IMR-90 (cell line): Measurements from ENCODE around the gene API5. TPM values are rescaled to one million over a fixed set of nuclear protein-coding genes. Genes with fewer than 3 reads are reported as not detected.

ENCODE experiments used
- ATAC-seq: fragments of 200-7000 bp; cut with Tn5 transposase; 2 replicates; pipeline ENCODE4 v1.9.1; 2020; ENCODE audit warnings: low read depth, mild to moderate bottlenecking, moderate library complexity
- BruUV-seq: library from RNA; stranded (reverse); fragments of 400-500 nt; replicated peaks from 2 replicates; lab custom pipeline; 2021; lab: Mats Ljungman, UMichigan
- CTCF ChIA-PET: fragments of 300-600 bp; formaldehyde crosslinking; extraction: SDS; loops from one replicate; lab custom pipeline; 2021; ENCODE audit warnings: antibody characterized with exemption; lab: Yijun Ruan, JAX
- POLR2A ChIA-PET: fragments of 300-600 bp; sonication (Branson Sonifier 250); formaldehyde crosslinking; loops from one replicate; lab custom pipeline; 2022; ENCODE audit warnings: antibody characterized with exemption; ENCODE audit not compliant: unreplicated experiment; lab: Charles Lee
- DNase-seq: peaks from one replicate; pipeline ENCODE4 v3.0.0; 2013
- H2AFZ ChIP-seq: replicated peaks from 2 replicates; pipeline ENCODE3; 2013; ENCODE audit warnings: low read length, mild to moderate bottlenecking; ENCODE audit not compliant: poor library complexity
- H2AK5ac ChIP-seq: 2 replicates; pipeline ENCODE4 v1.6.1; 2013; ENCODE audit warnings: low read depth, low read length, inconsistent platforms
- H2AK9ac ChIP-seq: replicated peaks from 2 replicates; pipeline ENCODE3; 2013; ENCODE audit warnings: mild to moderate bottlenecking, low read depth, low read length, moderate library complexity; ENCODE audit not compliant: poor library complexity
- H2BK120ac ChIP-seq: 2 replicates; pipeline ENCODE4 v1.6.1; 2013; ENCODE audit warnings: low read depth, low read length, inconsistent platforms
- H2BK15ac ChIP-seq: 3 replicates; pipeline ENCODE4 v1.6.1; 2013; ENCODE audit warnings: low read depth, low read length, inconsistent platforms
- H2BK20ac ChIP-seq: 2 replicates; pipeline ENCODE4 v1.6.1; 2013; ENCODE audit warnings: low read depth, mild to moderate bottlenecking, inconsistent platforms, low read length, moderate library complexity
- H2BK5ac ChIP-seq: 2 replicates; pipeline ENCODE4 v1.6.1; 2013; ENCODE audit warnings: mild to moderate bottlenecking, low read depth, low read length, inconsistent platforms; ENCODE audit not compliant: poor library complexity, severe bottlenecking
- H3K14ac ChIP-seq: replicated peaks from 2 replicates; pipeline ENCODE4 v1.6.1; 2013; ENCODE audit warnings: low read depth, low read length, inconsistent platforms
- H3K18ac ChIP-seq: 2 replicates; pipeline ENCODE4 v1.6.1; 2013; ENCODE audit warnings: low read depth, low read length, control low read depth
- H3K23ac ChIP-seq: 2 replicates; pipeline ENCODE4 v1.6.1; 2013; ENCODE audit warnings: low read depth, low read length, inconsistent platforms
- H3K27ac ChIP-seq: 2 replicates; pipeline ENCODE4 v1.5.1; 2013; ENCODE audit warnings: mild to moderate bottlenecking, control low read depth, low read length; ENCODE audit not compliant: insufficient read depth
- H3K27me3 ChIP-seq: 2 replicates; pipeline ENCODE4 v1.6.1; 2013; ENCODE audit warnings: low read length; ENCODE audit not compliant: control insufficient read depth, insufficient read depth
- H3K36me3 ChIP-seq: 2 replicates; pipeline ENCODE4 v1.6.1; 2013; ENCODE audit warnings: low read length, mixed read lengths; ENCODE audit not compliant: control insufficient read depth, insufficient read depth
- H3K4ac ChIP-seq: 2 replicates; pipeline ENCODE4 v1.6.1; 2013; ENCODE audit warnings: low read depth, low read length, inconsistent platforms
- H3K4me1 ChIP-seq: 2 replicates; pipeline ENCODE4 v1.6.1; 2013; ENCODE audit warnings: low read length, mixed read lengths; ENCODE audit not compliant: control insufficient read depth, insufficient read depth
- H3K4me2 ChIP-seq: 2 replicates; pipeline ENCODE4 v1.6.1; 2013; ENCODE audit warnings: low read depth, mild to moderate bottlenecking, control low read depth, low read length, moderate library complexity
- H3K4me3 ChIP-seq: 2 replicates; pipeline ENCODE4 v1.5.1; 2013; ENCODE audit warnings: low read depth, mild to moderate bottlenecking, control low read depth, low read length, moderate library complexity; ENCODE audit not compliant: insufficient read depth
- H3K56ac ChIP-seq: 2 replicates; pipeline ENCODE4 v1.6.1; 2013; ENCODE audit warnings: low read length, inconsistent platforms; ENCODE audit not compliant: insufficient read depth; ENCODE audit errors: extremely low read depth
- H3K79me1 ChIP-seq, 2 experiments: 2 replicates each; pipeline ENCODE4 v1.6.1; 2013; ENCODE audit warnings: low read length in 2 of 2, inconsistent platforms in 1 of 2, low read depth in 1 of 2
- H3K9ac ChIP-seq: 2 replicates; pipeline ENCODE4 v1.6.1; 2013; ENCODE audit warnings: low read depth, low read length, control low read depth
- H3K9me1 ChIP-seq: 2 replicates; pipeline ENCODE4 v1.6.1; 2013; ENCODE audit warnings: low read length, inconsistent platforms; ENCODE audit not compliant: insufficient read depth
- H3K9me3 ChIP-seq: 2 replicates; pipeline ENCODE4 v1.6.1; 2013; ENCODE audit warnings: low read length; ENCODE audit not compliant: control insufficient read depth, insufficient read depth
- H4K20me1 ChIP-seq: 2 replicates; pipeline ENCODE4 v1.6.1; 2013; ENCODE audit warnings: low read length, inconsistent platforms; ENCODE audit not compliant: insufficient read depth
- H4K5ac ChIP-seq: 2 replicates; pipeline ENCODE4 v1.6.1; 2013; ENCODE audit warnings: mild to moderate bottlenecking, low read depth, low read length, control low read depth
- H4K8ac ChIP-seq, 2 experiments: 2 replicates each; pipeline ENCODE4 v1.6.1; 2013; ENCODE audit warnings: low read depth in 2 of 2, low read length in 2 of 2, control low read depth in 1 of 2, inconsistent platforms in 1 of 2
- H4K91ac ChIP-seq: 2 replicates; pipeline ENCODE4 v1.6.1; 2013; ENCODE audit warnings: low read depth, low read length, inconsistent platforms; ENCODE audit not compliant: insufficient read depth
- CHD1 ChIP-seq: IDR thresholded peaks from 2 replicates; pipeline ENCODE4 v1.6.1; 2012; ENCODE audit warnings: low read depth, low read length, improper control_type of control experiment
- ELK1 ChIP-seq: fragments of 150-350 bp; IDR thresholded peaks from 2 replicates; pipeline ENCODE4 v1.6.1; 2016; ENCODE audit warnings: low read depth, mild to moderate bottlenecking, low read length, moderate library complexity, borderline replicate concordance
- FOS ChIP-seq: fragments of 150-350 bp; IDR thresholded peaks from 2 replicates; pipeline ENCODE4 v1.6.1; 2016; ENCODE audit warnings: low read depth, low read length
- NFE2L2 ChIP-seq: fragments of 150-350 bp; IDR thresholded peaks from 2 replicates; pipeline ENCODE4 v1.6.1; 2016; ENCODE audit warnings: low read depth, mild to moderate bottlenecking, low read length
- dilution Hi-C: fragments of 300-500 bp; cut with HindIII; formaldehyde crosslinking; loops from one replicate; pipeline ENCODE4 v1.14.3; 2018; ENCODE audit warnings: low sequenced_read_pairs; ENCODE audit not compliant: unreplicated experiment
- in situ Hi-C: fragments of 300-500 bp; cut with MboI; formaldehyde crosslinking; loops from 3 replicates; pipeline ENCODE4 v1.14.3; 2019; ENCODE audit warnings: low sequenced_read_pairs, inconsistent platforms, mixed read lengths
- intact Hi-C: fragments of 100-400 bp; cut with micrococcal nuclease; formaldehyde crosslinking; loops from 2 replicates; pipeline ENCODE4 v1.10.0; 2022
- polyA plus RNA-seq, 3 experiments: library from polyadenylated mRNA; depleted of rRNA; stranded (reverse); fragments of >200 nt; gene quantifications; 2 replicates each; pipeline ENCODE4 v1.2.3, GENCODE V29; 2012; ENCODE audit warnings: low replicate concordance in 1 of 3
- total RNA-seq: library from RNA; depleted of rRNA; stranded (reverse); fragments of >200 nt; gene quantifications from 2 replicates; pipeline ENCODE4 v1.2.3, GENCODE V29; 2012

API5 gene
- total and polyA plus RNA-seq, 2 of the 4 experiments (the other 2 are of a cell fraction) = 44.9 to 59.9 TPM

GRCh38 chr11:43377389-43377788 is 65.6 kb downstream of the API5 start:
- Histone ChIP-seq H3K18ac (no peak overlapping the region), H3K4ac (no peak overlapping the region), H3K14ac (no peak overlapping the region), H2BK15ac (no peak overlapping the region), H2BK5ac (no peak overlapping the region), H2AK9ac (no peak overlapping the region), H3K27ac (no peak overlapping the region), H4K20me1 (peaks cover 4% of the 10 kb centered on the region; the same call in 1 of the 2 replicates), H3K23ac (no peak overlapping the region), H3K27me3 (no peaks in the 10 kb centered on the region), H3K4me1 (no peaks in the 10 kb centered on the region), H4K5ac (no peak overlapping the region), H3K9ac (no peak overlapping the region), H3K4me3 (no peak overlapping the region), H4K91ac (no peak overlapping the region), H3K79me1 (peaks cover 22 to 34% of the 10 kb centered on the region in 2 experiments), H3K9me3 (no peaks in the 10 kb centered on the region), H2AK5ac (no peak overlapping the region), H4K8ac (no peak overlapping the region), H2BK20ac (no peak overlapping the region), H2AFZ (no peak overlapping the region), H3K9me1 (no peaks in the 10 kb centered on the region), H3K4me2 (no peak overlapping the region), H3K36me3 (peaks cover 10% of the 10 kb centered on the region), H2BK120ac (no peak overlapping the region), H3K56ac (no peak overlapping the region)
- TF ChIP-seq FOS = no peak
- no peak for TF ChIP-seq CHD1
- no peak for TF ChIP-seq ELK1
- no peak for TF ChIP-seq NFE2L2
- ATAC-seq (no peak), DNase-seq (no peak)
- intact Hi-C loops = no loop called here
- in situ Hi-C loops = no loop called here
- BruUV-seq = no TSS peak
- dilution Hi-C loops = no loop called here
- ChIA-PET POLR2A (no interaction called here), CTCF (no interaction called here)
